DMS153 treated with DMSO at 0.1 percent for 48 hours (cell line): ENCODE measurements around the gene ZCCHC14.
"Not testable (repeated sequence)": the region's sequence is repeated elsewhere in the genome, so short reads cannot be mapped to it uniquely, and the experiment has no call there.

ENCODE experiments used
- DNase-seq: peaks from one replicate; lab custom pipeline; 2025; ENCODE audit not compliant: unreplicated experiment; lab: John Stamatoyannopoulos, UW

ZCCHC14 gene

GRCh38 chr16:87525352-87525751 lies 32.5 kb upstream of the ZCCHC14 start:
- DNase-seq, result no peak

- DNase-seq, result no peak
These were observed 31.6 kb upstream of the ZCCHC14 start for GRCh38 chr16:87524407-87524806.

- DNase-seq, result not testable (repeated sequence)
These were observed 30.8 kb upstream of the ZCCHC14 start for GRCh38 chr16:87523605-87524004.

- not testable (repeated sequence) for DNase-seq
These were observed 28.9 kb upstream of the ZCCHC14 start for GRCh38 chr16:87521764-87522163.

GRCh38 chr16:87519170-87519569 lies 26.3 kb upstream of the ZCCHC14 start:
- DNase-seq, result not testable (repeated sequence)

- not testable (repeated sequence) for DNase-seq
These were observed 25.7 kb upstream of the ZCCHC14 start for GRCh38 chr16:87518430-87519051.

- not testable (repeated sequence) for DNase-seq
These were observed 25.0 kb upstream of the ZCCHC14 start for GRCh38 chr16:87517610-87518429.

- DNase-seq, result no peak
These were observed 23.5 kb upstream of the ZCCHC14 start for GRCh38 chr16:87516361-87516760.

GRCh38 chr16:87515475-87516330 lies 22.9 kb upstream of the ZCCHC14 start:
- no peak for DNase-seq

- not testable (repeated sequence) for DNase-seq
These were observed 17.0 kb upstream of the ZCCHC14 start for GRCh38 chr16:87509778-87510177.

- DNase-seq, result no peak
These were observed 14.7 kb upstream of the ZCCHC14 start for GRCh38 chr16:87507351-87508069.

- no peak for DNase-seq
These were observed 13.9 kb upstream of the ZCCHC14 start for GRCh38 chr16:87506423-87507350.

- no peak for DNase-seq
These were observed 13.0 kb upstream of the ZCCHC14 start for GRCh38 chr16:87505834-87506233.

- not testable (repeated sequence) for DNase-seq
These were observed 10.6 kb upstream of the ZCCHC14 start for GRCh38 chr16:87503232-87503937.

GRCh38 chr16:87502308-87502969 lies 9.6 kb upstream of the ZCCHC14 start:
- DNase-seq, result no peak

GRCh38 chr16:87501117-87501516 lies 8.3 kb upstream of the ZCCHC14 start:
- DNase-seq, result no peak

- DNase-seq, result no peak
These were observed 6.3 kb upstream of the ZCCHC14 start for GRCh38 chr16:87499189-87499486.

- DNase-seq, result no peak
These were observed 5.7 kb upstream of the ZCCHC14 start for GRCh38 chr16:87498324-87499188.
